Mesangial cell (primary cell): ENCODE measurements around the gene DET1. TPM values are rescaled to one million over a fixed set of nuclear protein-coding genes. Genes with fewer than 3 reads are reported as not detected.

Source experiments
- total RNA-seq: library from RNA; depleted of rRNA; stranded (reverse); fragments of >200 nt; gene quantifications from 2 replicates; pipeline ENCODE4 v1.2.3, GENCODE V29; 2015

DET1 gene
- total RNA-seq, result 5.1 and 5.5 TPM in 2 replicates

DNA sequence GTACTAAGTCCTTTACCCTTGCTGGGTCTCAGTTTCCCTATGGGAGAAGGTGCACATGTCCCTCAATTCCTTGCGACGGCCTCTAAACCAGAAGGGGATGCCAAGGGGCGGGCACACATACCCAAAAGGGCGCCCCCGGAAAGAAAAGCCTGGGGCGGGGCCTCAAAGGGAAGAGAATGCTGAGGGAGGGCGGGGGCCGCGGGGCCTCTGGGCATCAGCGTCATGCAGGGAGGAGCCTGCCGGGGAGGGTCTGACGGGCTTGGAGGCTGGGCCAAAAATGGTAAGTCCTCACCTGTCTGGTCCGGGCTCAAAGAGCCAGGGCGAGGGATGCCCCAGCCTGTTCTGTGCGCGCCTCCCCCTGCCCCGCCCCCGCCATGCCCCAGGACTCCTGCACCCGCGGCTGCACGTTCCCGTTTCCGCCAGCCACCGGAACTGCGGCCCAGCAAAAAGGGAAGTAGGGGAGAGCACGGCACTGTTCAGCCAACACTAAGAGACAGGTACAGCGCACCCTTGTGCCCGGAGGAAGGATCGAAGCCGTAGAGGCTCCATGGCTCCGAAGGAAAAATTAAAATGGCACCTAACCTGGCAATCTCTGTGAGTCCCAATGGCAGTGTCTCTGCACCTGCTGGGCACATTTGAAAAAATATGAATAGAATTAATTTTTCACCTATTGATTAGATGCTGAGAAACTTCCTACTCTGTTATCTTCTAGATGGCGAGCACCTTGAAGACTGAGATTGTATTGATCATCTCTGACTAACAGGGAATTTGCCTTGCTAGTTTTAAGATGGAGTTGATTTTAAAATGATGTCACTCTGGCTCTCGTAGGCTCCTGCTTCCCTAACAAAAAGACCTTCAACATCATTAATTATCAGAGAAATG, at the start of gene DET1:
Gene DET1, minus strand, starts transcription at position 434 of the 882 bp plus-strand sequence. CDS start 14,976 bp downstream, outside the sequence.

GRCh38 chr15:88467073-88467934, 79.2 kb downstream of the DET1 start, which contains the start of the genes MRPL46 and MRPS11:
Gene MRPL46 (minus strand): TSS chr15:88467388. CDS start chr15:88467377, 11 bp downstream.
Gene MRPS11 (plus strand): TSS chr15:88467708. CDS start chr15:88467718, 10 bp downstream.

Other genes with a start within 250 kb of the DET1 start
- gene MRPL46, start 79.3 kb downstream of the DET1 start, total RNA-seq, result 18.7 and 24.1 TPM in 2 replicates
- gene MRPS11, start 79.0 kb downstream of the DET1 start, total RNA-seq, result 31.6 and 41.1 TPM in 2 replicates
- gene AEN, start 74.7 kb upstream of the DET1 start, total RNA-seq, result 31.7 and 44.0 TPM in 2 replicates
- 2.6 and 5.7 TPM in 2 replicates for gene ISG20, start 92.3 kb upstream of the DET1 start, total RNA-seq